ENCODE results near the gene ADAM22.
A peak's percentile ranks its signal among the peaks of the same experiment; 100 is the strongest.
"Not testable (repeated sequence)": the region's sequence is repeated elsewhere in the genome, so short reads cannot be mapped to it uniquely, and the experiment has no call there.

Gene ADAM22

GRCh38 chr7:88115258-88115796 lies 181.3 kb downstream of the ADAM22 start:
- no peak for DNase-seq

GRCh38 chr7:88115816-88116215 lies 181.8 kb downstream of the ADAM22 start:
- no peak for DNase-seq

GRCh38 chr7:88116235-88116795 lies 182.3 kb downstream of the ADAM22 start:
- DNase-seq, result no peak

DNA sequence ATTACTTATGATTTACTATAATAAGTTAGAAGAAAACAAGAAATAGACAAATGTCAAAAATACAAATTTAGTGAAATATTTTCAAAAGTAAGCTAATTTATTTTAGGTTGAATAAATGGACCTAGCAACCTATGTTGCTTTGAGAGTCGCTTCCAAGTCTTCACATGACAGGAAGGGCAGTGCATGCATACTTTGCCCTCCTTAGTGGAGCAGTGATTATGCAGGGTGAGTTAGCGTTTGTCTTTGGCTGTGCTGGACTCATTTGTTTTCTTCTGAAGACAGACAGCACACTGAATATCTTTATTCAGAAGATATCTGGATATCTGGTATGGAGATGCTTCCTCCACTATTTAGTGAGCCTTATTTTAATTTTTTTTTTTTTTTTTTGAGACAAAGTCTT lies 183.3 kb downstream of the ADAM22 start:
- no peak for DNase-seq

DNA sequence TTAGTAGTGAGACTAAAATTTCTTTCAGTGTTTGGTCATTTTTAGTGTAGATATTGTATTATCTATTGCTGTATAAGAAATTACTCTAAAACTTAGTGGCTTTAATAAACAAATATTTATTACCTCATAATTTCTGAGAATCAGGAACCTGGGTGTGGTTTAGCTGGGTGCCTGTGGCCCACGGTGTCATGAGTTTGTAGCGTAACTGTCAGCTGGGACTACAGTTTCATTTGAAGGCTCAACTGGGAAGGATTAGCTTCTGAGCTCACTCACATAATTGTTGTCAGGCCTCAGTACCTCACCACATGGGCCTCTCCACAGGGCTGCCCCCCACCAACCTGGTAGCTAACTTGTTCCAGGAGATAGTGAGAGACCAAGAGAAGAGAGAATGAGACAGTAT lies 187.3 kb downstream of the ADAM22 start:
- no peak for DNase-seq

DNA sequence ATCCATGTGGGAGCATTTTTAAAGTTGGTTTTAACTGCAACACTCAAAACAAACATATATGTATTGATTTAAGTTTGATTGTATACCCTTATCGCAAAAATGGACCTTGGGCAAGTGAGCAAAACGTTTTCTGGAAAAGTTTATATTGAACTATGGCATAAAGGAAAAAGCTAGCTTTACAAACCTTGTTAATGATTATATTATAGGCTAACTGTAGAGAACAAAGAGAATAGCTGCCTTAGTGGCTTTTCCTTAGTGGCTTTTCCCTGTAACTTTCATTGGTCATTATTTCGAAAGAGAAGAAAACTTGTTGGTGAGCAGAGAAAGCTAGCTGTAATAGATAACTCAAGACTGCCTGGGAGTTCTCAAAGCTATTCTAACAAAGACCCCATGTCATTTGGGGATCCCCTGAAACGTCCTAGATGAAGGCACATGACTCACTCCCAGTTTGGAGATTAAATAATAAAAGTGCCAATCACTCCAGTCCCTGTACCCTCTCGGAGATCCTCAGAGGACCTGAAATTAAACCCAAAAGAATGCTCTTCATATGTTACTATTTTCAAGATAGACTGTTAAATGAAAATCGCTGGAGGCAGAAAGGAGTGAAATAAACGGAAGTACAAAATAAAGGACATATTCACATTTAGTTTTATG lies 193.7 kb downstream of the ADAM22 start:
- no peak for DNase-seq

DNA sequence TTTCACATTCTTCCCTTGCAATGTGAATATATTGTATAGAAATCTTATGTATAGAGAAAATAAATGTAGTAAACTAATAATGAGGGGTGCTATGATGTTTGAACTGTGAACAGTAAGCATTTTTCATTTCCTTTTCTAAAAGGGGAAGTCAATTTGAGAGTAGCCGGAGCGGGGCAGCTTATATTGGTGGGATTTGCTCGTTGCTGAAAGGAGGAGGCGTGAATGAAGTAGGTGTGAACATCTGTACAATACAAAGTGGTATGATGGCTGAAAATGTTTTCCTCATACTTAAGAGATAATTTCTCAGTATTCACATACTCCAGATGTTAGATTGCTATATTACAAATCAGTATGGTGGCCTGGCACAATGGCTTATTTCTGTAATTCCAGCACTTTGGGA lies 198.7 kb downstream of the ADAM22 start:
- no peak for DNase-seq

GRCh38 chr7:88140947-88141346 lies 206.9 kb downstream of the ADAM22 start:
- DNase-seq, result no peak

GRCh38 chr7:88141479-88141878 lies 207.4 kb downstream of the ADAM22 start:
- DNase-seq, result no peak

DNA sequence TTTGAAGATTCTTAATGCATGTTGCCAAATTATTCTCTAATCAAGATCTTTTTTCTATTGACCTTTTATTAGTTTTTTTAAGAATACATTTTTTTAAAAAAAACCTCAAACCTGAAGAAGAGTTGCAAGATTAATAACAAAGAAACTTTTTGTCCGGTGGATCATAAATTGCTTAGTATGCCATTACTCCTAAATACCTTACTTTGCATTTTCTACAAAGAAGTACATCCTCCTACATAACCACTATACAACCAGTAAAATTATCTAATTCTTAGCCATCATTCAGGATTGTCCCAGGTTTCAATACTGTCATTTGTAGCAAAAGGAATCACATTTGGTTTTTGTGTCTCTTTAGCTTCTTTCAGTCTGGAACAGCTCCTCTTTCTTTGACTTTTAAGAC lies 207.9 kb downstream of the ADAM22 start:
- DNase-seq, result no peak

DNA sequence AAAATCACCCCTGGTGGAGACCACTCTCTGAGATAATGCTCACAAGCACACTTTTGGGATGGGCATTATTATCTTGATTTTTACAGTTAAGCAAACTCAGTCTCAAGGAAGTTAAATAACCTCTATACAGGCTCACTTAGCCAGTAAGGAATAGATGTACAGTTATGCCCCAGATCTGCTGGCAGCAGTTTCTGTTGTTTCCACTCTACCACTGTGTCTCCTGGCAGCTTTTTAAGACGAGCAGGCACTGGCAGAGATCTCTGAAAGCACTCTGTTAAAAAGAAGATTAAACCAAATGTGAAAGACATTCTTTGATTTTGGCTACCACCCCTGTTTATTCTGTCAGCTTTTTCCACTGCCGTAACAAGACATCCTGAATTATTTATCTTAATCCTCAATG lies 212.6 kb downstream of the ADAM22 start:
- DNase-seq, result no peak

GRCh38 chr7:88147341-88147740 lies 213.3 kb downstream of the ADAM22 start:
- DNase-seq, result no peak

- DNase-seq, result no peak
These were observed 213.9 kb downstream of the ADAM22 start for GRCh38 chr7:88147949-88148348.

DNA sequence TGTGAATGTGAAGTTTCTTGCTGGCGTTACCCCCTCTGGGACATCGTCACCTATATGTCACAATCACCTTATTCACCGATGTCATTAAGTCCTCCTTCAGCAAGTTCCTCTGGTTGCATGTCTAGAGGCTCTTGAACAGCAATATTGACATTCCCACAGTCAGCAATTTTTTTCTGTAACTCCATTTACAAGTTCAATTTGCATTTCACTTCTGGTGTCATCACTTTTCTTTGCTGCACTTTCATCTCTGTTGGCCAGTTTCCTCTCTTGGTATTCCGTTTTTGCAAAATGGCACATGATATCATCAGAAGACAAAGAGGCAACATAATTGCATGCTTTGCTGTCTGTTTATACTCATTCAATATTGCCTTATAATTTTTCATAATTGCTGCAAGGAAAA lies 216.0 kb downstream of the ADAM22 start:
- DNase-seq, result no peak

- no peak for DNase-seq
These were observed 217.2 kb downstream of the ADAM22 start for GRCh38 chr7:88151119-88151790.

DNA sequence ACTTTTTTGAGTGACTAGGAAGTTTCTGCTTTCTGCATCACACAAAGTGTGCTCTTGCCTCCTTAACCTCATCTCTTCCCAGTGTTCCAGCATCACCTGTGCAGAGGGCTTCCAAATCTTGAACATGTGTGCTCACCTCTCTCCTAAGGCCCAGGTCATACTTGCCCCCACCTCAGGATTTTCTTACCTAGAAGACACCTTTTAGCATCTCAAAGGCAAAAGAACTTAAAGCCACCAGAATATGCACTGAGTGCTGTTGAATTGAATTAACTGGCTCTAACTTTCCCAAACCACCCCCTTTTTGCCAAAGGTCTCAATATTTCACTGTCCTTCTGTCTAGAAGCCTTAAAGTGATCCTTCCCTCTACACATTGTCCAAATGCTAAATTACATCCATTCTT lies 219.3 kb downstream of the ADAM22 start:
- no peak for DNase-seq

GRCh38 chr7:88155756-88156155 lies 221.7 kb downstream of the ADAM22 start:
- DNase-seq, result no peak

GRCh38 chr7:88156356-88156755 lies 222.3 kb downstream of the ADAM22 start:
- no peak for DNase-seq

GRCh38 chr7:88159741-88160140 lies 225.7 kb downstream of the ADAM22 start:
- not testable (repeated sequence) for DNase-seq

- no peak for DNase-seq
These were observed 231.6 kb downstream of the ADAM22 start for GRCh38 chr7:88165697-88166096.

- DNase-seq, result no peak
These were observed 233.2 kb downstream of the ADAM22 start for GRCh38 chr7:88167223-88167622.

DNA sequence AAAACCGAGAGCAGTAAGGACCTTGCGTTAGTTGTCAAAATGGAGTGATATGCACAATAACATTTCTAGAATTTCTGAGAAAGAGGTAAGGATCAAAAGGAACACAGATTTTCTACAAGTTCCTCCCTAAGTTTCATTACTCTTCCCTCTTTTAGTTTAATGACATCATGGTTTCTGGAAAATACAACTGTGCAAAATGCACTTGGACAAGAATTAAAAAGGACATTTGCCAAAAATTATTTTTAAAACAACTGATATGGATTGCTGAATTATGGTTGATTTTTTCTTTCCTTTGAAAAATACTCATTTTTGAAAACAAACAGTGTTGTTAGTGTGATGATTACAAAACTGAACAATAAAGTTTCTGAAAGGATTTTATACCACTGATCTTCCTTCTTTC lies 233.7 kb downstream of the ADAM22 start:
- no peak for DNase-seq

DNA sequence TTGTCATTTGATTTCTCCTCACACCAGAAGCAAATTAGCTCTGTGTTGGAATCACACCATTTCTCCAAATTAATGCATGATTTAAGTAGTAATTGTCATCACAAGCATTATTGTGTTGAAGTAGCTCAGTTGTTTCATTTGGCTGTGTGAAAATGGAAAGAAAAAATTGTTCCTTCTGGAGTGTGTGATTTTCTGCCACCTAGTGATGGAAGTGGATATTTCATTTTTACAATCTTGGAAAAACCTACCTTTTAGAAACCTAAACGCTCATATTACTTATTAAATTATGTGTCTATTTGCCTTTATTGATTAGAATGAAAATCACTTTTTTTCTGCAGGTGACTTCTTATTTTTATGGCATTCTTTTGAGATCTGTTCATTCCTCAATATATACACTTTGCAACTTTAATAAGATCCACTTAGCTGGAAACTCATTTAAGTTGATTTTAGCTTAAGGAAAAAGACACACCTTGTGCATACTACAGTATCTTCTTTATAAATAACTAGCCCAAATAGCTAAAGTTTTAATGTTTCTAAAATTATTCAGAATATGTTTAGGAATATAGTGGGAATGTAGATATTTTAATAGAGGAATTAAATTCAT lies 235.8 kb downstream of the ADAM22 start:
- peak in 1 of 2 experiments; percentile 30 for DNase-seq

DNA sequence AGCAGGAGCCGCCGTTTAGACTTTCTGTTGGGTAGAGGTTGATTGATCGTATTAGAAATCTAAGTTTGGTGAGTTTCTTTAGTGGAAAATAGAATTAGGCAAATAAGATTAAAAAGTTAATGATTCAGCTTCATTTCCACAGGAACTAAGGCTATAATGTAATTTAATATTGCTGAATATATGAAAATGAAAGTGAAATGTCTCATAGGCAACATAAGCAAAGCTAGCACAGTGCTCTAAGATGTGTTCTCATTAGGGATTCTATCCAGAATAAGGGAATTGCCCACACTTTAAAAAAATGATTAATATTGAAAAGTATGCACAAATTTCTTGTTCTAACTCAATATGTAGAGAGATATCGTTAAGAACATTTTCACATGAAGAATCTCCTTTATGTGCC lies 238.8 kb downstream of the ADAM22 start:
- no peak for DNase-seq

Measured in SW 1271 (cell line).